Measurements from ENCODE around the gene HORMAD1.
"Not testable (repeated sequence)": the region's sequence is repeated elsewhere in the genome, so short reads cannot be mapped to it uniquely, and the experiment has no call there.

HORMAD1 gene

DNA sequence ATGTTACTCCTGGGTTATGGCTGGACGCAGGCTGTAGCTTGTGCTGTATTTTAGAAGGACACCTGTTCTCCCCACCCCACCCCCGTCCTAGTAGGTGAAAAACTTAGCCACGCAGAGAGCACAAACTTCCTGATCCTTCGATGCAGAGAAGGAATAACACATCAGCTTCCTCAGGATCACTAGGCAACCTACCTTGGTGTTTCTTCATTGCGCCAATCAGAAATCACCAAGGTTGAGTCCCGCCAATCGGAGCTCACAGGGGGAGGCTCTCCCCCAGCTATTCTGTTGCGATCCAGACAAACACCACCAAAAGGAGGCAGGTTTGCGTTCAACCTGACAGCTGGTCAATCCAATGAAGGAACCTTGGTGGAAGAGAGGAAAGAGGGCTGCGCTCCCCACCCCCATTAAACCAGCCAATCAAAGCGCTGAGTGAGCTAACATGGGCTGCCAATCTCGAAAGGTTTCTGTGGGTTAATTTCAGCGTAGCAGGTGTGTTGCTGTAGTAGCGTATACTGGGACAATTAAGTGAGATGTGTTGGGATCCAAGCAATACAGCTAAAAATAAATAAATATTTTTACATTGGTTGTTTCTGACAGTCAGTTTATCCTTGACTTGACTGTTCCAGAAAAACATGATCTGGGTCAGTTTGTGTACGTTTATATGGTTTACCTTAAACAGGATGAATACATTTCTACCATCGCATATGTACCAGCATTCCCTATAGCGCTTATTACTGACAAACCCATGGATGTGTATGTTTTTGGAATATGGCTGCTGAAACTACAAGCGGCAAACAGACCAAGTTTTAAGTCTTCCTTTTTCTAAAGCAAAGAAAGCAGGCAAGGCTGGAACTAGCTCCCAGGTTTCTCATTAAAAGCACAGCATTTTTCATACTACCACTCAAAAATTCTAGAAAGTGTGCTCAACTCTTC lies 23.4 kb downstream of the HORMAD1 start, which contains the start of gene GOLPH3L:
Gene GOLPH3L (minus strand): TSS at position 160 of the 933 bp plus-strand sequence. CDS start 2,316 bp downstream, outside the sequence.
- peak; percentile 100 for ATAC-seq

DNA sequence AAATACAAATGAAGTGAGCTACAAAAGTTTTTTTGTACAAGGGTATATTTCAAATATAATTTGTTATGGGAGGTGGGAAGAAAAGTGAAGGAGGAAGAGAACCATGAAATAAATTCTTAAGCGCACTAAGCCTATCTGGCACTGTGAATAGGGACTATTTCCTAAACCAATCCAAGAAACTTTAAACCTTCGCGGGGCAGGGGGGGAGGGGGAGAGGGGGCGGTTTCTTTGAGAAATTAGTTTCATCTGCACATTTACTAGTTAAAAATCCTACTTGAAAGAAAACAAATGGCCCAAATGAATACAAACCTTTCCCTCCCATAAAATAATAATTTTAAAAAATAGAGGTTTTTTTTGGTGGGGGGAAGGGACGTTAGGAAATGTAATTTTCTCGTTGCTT lies 24.1 kb downstream of the HORMAD1 start:
- ATAC-seq, result no peak

DNA sequence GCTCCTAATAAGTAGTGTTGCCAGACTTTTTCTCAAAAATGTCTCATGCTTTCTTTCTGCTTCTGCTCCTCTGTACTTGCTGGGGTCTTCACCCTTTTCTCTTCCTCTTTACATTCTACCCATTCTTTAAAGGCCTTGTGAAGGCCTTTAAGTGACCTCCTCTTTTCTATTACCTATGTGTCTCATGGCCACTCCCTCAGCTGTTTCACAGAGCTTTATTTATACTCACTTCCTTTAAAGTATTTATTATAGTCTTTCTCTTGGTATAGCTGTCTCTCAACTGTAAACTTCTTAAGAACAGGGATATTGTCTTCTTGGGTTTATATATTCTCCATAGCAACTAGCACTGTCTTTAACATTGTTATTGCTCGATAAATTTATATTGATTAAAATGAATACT lies 24.5 kb downstream of the HORMAD1 start:
- no peak for ATAC-seq

GRCh38 chr1:150695561-150695960 lies 25.1 kb downstream of the HORMAD1 start:
- no peak for ATAC-seq

GRCh38 chr1:150692720-150693119 lies 28.0 kb downstream of the HORMAD1 start:
- ATAC-seq, result no peak

- no peak for ATAC-seq
Measured at GRCh38 chr1:150688763-150689162, 31.9 kb downstream of the HORMAD1 start.

DNA sequence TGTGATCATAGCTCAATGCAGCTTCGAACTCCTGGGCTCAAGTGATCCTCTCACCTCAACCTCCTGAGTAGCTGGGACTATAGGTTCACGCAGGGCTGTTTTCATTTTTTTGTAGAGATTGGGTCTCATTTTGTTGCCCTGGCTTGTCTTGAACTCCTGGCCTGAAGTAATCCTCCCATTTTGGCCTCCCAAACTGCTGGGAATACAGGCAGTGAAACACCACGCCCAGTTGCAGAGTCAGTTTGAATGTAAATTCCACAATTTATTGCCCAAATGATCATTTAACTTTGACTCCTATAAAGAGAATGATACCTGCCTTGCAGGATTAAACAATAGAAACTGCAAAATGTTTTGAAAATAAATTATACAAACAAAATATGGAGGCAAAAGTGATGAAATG lies 34.4 kb downstream of the HORMAD1 start:
- ATAC-seq, result no peak

DNA sequence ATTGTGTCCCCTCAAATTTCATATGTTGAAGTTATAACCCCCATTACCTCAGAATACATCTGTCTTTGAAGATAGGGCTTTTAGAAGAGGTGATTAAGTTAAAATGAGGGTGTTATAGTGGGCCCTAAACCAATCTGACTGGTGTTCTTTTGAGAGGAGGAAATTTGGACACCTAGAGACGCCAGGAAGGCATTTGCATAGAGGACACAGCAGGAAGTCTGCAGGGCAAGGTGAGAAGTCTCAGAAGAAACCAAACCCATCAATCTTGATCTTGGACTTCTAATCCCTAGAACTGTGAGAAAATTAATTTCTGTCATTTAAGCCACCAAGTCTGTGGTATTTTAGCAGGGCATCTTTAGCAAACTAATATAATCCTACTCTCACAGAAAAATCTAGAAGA lies 36.8 kb downstream of the HORMAD1 start:
- no peak for ATAC-seq

GRCh38 chr1:150678988-150679387 lies 41.7 kb downstream of the HORMAD1 start:
- ATAC-seq, result no peak

DNA sequence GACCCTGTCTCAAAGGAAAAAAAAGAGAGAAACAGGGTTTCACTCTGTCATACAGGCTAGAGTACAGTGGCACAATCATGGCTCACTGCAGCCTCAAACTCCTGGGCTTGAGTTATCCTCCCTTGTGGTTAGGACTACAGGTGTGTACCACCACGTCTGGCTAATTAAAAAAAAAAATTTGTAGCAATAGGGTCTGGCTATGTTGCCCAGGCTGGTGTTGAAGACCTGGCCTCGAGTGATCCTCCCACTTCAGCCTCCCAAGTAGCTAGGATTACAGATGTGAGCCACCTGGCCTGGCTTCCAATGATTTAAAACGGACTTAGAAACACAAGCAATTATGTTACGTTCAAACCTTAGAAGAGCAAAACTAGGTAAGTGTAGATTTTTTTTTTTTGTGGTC lies 45.8 kb downstream of the HORMAD1 start:
- no peak for ATAC-seq

DNA sequence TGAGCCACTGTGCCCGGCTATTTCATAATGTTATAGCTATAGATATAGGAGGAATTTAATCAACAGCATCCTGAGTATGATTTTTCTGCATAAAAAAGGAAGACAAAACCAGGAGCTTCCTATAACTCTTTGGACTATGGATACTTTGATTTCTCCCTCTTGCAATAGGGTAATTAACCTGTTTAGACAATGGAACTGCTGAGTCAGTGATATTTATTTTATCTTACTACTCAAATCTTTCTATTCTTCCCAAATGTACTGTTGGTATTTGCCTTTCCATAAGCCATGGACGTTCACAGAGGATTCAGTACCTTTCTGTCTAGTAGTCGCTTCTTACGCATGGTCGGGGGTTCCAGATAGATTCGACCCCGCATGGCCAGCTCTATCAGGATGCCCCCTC lies 57.4 kb downstream of the HORMAD1 start:
- no peak for ATAC-seq

- no peak for ATAC-seq
Measured at GRCh38 chr1:150662811-150663210, 57.9 kb downstream of the HORMAD1 start.

DNA sequence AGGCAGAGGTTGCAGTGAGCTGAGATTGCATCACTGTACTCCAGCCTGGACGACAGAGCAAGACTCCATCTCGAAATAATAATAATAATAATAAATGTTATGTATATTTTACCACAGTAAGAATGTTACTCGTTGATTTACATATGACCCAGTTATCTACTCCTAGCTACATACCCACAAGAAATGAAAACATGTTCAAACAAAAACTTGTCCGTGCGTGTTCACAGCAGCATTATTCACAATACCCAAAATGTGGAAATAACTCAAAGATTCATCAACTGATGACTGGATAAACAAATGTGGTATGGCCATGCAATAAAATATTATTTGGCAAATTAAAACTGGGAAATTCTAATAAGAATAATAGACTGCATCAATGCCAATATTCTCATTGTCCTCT lies 59.5 kb downstream of the HORMAD1 start:
- ATAC-seq, result no peak

DNA sequence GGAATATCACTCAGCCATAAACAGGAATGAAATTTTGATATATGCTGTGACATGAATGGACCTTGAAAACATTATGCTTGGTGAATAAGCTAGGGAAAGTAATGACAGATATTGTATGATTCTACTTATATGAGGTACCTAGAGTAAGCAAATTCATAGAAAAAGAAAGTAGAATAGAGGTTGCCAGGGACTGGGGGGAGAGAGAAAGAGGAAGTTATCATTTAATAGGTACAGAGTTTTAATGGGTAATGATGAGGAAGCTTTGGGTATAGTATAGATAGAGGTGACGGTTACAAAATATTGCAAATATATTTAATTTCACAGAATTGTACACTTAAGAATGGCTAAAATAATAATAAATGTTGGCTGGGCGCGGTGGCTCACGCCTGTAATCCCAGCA lies 60.1 kb downstream of the HORMAD1 start:
- no peak for ATAC-seq

DNA sequence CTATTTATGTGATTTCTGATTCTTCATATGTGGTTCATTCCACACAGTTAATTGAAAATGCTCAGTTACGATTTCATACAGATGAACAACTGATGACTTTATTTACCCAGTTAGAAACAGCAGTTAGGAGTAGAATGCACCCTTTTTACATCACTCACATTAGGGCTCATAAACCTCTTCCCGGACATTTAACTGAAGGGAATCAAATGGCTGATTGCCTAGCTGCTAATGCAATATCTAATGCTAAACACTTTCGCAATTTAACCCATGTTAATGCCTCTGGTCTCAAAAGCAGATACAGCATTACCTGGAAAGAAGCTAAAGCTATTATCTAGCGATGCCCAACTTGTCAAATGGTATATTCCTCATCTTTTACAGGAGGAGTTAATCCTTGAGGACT lies 63.6 kb downstream of the HORMAD1 start:
- not testable (repeated sequence) for ATAC-seq

DNA sequence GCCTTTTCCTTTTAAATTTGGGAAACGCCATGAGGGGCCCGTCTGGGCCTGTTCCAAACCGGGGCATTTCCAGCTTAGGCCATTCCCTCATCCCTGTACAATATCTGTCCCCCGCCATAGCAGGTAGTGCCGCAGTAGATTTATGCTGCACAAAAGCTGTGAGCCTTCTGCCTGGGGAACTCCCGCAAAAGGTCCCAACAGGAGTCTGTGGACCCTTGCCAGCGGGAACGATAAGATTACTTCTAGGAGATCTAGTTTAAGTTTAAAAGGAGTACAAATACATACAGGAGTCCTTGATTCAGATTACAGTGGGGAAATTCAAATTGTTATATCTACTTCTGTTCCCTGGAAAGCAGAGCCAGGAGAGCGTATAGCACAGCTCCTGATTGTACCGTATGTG lies 66.1 kb downstream of the HORMAD1 start:
- ATAC-seq, result not testable (repeated sequence)

DNA sequence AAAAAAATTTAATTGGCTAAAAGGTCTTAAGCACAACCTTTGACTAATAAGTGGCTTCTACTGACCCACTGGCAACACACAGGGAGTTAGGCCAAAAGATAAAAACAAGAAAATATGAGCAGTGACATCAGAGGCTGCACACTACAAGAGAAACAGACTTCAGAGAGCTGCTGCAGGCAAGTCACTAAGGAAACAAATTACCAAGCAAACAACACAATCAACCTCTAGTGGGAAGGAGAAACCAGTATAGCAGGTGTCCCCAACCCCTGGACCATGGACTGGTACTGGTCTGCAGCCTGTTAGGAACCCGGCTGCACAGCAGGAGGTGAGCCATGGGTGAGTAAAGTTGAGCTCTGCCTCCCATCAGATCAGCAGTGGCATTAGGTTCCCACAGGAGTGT lies 70.5 kb downstream of the HORMAD1 start:
- no peak for ATAC-seq

DNA sequence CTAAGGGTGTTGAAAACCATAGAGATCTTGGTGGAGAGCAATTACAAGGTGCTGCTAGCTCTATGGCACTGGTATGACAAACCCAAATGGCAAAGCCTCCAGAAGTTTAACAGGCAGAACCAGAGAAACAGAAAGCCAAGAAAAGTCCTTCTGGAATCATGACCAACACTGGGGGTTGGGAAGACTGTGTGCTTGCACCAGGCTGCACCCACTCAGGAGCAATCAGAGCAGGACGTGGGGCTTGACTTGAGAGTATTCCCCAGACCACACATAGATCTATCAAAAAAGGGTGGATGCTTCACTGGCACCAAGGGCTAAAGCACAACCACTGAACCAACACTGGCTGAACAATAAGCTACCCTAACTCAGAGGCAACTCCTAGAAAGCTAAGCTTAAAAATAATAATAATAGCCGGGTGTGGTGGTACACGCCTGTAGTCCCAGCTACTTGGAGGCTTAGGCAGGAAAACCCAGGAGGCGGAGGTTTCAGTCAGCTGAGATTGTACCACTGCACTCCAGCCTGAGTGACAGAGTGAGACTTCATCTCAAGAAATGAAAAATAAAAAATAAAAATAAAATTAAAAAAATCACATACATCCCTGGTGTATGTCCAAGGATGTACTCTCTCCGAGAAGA lies 71.1 kb downstream of the HORMAD1 start:
- ATAC-seq, result no peak

All from activated CD4-positive, CD25-positive, alpha-beta regulatory T cell treated with anti-CD3 and anti-CD28 coated beads, Interleukin-2, amount 50 U/mL, for 24 hours (primary cell).